OCI-LY3 (cell line): Measurements from ENCODE around the gene VAV3.

Experiments
- H2AFZ ChIP-seq: fragments of 200-600, 300-600 bp; shearing (Covaris generic); 2 replicates; pipeline ENCODE4 v1.6.0; 2014; ENCODE audit warnings: antibody characterized with exemption, low read depth, low read length
- H3K27ac ChIP-seq: fragments of 200-600, 300-600 bp; sonication (generic); 2 replicates; pipeline ENCODE4 v1.5.1; 2014; ENCODE audit warnings: mild to moderate bottlenecking, low read length, moderate library complexity, mixed read lengths
- H3K27me3 ChIP-seq: fragments of 200-600, 300-600 bp; sonication (generic); 2 replicates; pipeline ENCODE4 v1.6.1; 2014; ENCODE audit warnings: low read depth, low read length, mixed read lengths
- H3K36me3 ChIP-seq: fragments of 200-600, 300-600 bp; sonication (generic); replicated peaks from 2 replicates; pipeline ENCODE3; 2014; ENCODE audit warnings: low read depth, low read length, mixed read lengths
- H3K4me1 ChIP-seq: fragments of 300-600, 200-600 bp; sonication (generic); 2 replicates; pipeline ENCODE4 v1.6.1; 2014; ENCODE audit warnings: low read length, mixed read lengths
- H3K4me2 ChIP-seq: fragments of 200-600, 300-600 bp; sonication (generic); 2 replicates; pipeline ENCODE4 v1.6.1; 2014; ENCODE audit warnings: low read length, mixed read lengths
- H3K4me3 ChIP-seq: fragments of 300-600, 200-600 bp; sonication (generic); 2 replicates; pipeline ENCODE4 v1.5.1; 2014; ENCODE audit warnings: antibody characterized with exemption, mild to moderate bottlenecking, low read length, moderate library complexity
- H3K79me2 ChIP-seq: fragments of 300-600, 200-600 bp; shearing (Covaris generic); 2 replicates; pipeline ENCODE4 v1.6.1; 2014; ENCODE audit warnings: mild to moderate bottlenecking, low read length, mixed read lengths
- H3K9ac ChIP-seq: fragments of 300-600, 200-600 bp; shearing (Covaris generic); 2 replicates; pipeline ENCODE4 v1.6.0; 2014; ENCODE audit warnings: mild to moderate bottlenecking, low read length, moderate library complexity
- H3K9me3 ChIP-seq: fragments of 200-600, 300-600 bp; shearing (Covaris generic); 2 replicates; pipeline ENCODE4 v1.6.1; 2014; ENCODE audit warnings: low read length, mixed read lengths; ENCODE audit not compliant: insufficient read depth
- H4K20me1 ChIP-seq: fragments of 200-600, 300-600 bp; sonication (generic); 2 replicates; pipeline ENCODE4 v1.6.1; 2016; ENCODE audit warnings: low read length, mixed read lengths; ENCODE audit not compliant: insufficient read depth
- EZH2phosphoT487 ChIP-seq: fragments of 200-600 bp; shearing (Covaris generic); IDR thresholded peaks from 2 replicates; pipeline ENCODE4 v1.6.1; 2018; ENCODE audit warnings: antibody characterized with exemption, mixed run types, low read depth
- TF ChIP-seq, protein P1 (sequence below): fragments of 200-600, 300-600 bp; sonication (generic); IDR thresholded peaks from 2 replicates; pipeline ENCODE4 v1.5.1; 2014; ENCODE audit warnings: antibody characterized with exemption, low read length, low read depth

The VAV3 gene

DNA sequence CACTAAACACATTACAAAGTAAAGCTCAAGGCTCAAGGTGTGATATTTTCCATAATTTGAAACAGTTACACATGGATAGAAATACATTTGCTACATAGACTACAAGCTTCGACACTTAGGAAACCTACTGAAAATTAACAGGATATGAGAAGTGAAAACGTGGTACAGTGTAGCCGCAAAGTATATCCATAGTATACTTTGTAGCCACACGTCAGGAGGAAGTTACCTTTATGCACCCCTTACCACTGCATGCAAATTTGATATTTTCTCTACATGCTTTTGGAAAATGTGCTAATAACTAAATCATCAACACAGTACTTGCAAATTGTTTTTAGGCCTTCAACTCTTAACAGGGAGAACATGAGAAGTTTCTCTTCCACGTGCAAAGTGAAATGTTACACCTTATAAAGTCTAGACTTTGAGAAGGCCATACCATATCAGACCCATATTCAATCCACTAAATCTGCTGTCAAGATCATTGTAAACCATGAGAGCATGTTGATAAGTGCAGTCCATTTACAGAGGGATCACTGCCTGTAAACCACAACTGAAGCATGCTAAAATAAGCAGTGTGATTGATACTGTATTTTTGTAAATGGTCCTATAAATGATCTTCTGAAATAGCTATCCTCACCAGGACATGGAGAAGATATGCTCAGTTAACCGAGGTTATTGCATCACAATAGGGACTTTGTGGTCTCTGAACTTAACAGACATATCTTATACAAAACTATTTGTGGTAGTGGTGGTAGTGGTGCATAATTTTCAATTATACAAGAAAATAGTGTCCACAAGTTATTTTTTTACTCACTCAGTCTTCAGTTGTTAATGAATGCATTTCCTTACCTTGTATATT is 64.7 kb downstream of the VAV3 start:
- Histone ChIP-seq H3K36me3 (no peaks in the 10 kb centered on the region), H3K9ac (no peak overlapping the region), H3K4me3 (no peak overlapping the region), H3K79me2 (no peaks in the 10 kb centered on the region), H3K27me3 (no peaks in the 10 kb centered on the region), H3K27ac (no peak overlapping the region), H3K4me2 (peak overlapping the region; percentile 27; the same call in 1 of the 2 replicates), H3K4me1 (peaks cover 25% of the 10 kb centered on the region), H3K9me3 (no peaks in the 10 kb centered on the region), H4K20me1 (no peaks in the 10 kb centered on the region), H2AFZ (no peak overlapping the region)
- TF ChIP-seq, protein P1, sequence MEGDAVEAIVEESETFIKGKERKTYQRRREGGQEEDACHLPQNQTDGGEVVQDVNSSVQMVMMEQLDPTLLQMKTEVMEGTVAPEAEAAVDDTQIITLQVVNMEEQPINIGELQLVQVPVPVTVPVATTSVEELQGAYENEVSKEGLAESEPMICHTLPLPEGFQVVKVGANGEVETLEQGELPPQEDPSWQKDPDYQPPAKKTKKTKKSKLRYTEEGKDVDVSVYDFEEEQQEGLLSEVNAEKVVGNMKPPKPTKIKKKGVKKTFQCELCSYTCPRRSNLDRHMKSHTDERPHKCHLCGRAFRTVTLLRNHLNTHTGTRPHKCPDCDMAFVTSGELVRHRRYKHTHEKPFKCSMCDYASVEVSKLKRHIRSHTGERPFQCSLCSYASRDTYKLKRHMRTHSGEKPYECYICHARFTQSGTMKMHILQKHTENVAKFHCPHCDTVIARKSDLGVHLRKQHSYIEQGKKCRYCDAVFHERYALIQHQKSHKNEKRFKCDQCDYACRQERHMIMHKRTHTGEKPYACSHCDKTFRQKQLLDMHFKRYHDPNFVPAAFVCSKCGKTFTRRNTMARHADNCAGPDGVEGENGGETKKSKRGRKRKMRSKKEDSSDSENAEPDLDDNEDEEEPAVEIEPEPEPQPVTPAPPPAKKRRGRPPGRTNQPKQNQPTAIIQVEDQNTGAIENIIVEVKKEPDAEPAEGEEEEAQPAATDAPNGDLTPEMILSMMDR = no peak
- TF ChIP-seq EZH2phosphoT487 = no peak

GRCh38 chr1:107899655-107900054 is 65.3 kb downstream of the VAV3 start:
- H3K79me2 ChIP-seq = no peaks in the 10 kb centered on the region
- H4K20me1 ChIP-seq = no peaks in the 10 kb centered on the region
- no peak overlapping the region for H3K27ac ChIP-seq
- no peaks in the 10 kb centered on the region for H3K9me3 ChIP-seq
- no peak overlapping the region for H3K9ac ChIP-seq
- peaks cover 25% of the 10 kb centered on the region for H3K4me1 ChIP-seq
- no peaks in the 10 kb centered on the region for H3K36me3 ChIP-seq
- peak overlapping the region; percentile 27; the same call in 1 of the 2 replicates for H3K4me2 ChIP-seq
- TF ChIP-seq, protein P1 = no peak
- TF ChIP-seq EZH2phosphoT487 = no peak
- no peaks in the 10 kb centered on the region for H3K27me3 ChIP-seq
- H2AFZ ChIP-seq = no peak overlapping the region
- H3K4me3 ChIP-seq = no peak overlapping the region

GRCh38 chr1:107897438-107898345 is 67.3 kb downstream of the VAV3 start:
- Histone ChIP-seq H4K20me1 (no peaks in the 10 kb centered on the region), H2AFZ (peak overlapping the region; percentile 84; the same call in 1 of the 2 replicates), H3K27me3 (no peaks in the 10 kb centered on the region), H3K4me3 (peak overlapping the region; percentile 21), H3K9ac (no peak overlapping the region), H3K36me3 (no peaks in the 10 kb centered on the region), H3K27ac (no peak overlapping the region), H3K79me2 (no peaks in the 10 kb centered on the region), H3K4me1 (peaks cover 31% of the 10 kb centered on the region), H3K9me3 (no peaks in the 10 kb centered on the region), H3K4me2 (peak overlapping the region; percentile 38)
- TF ChIP-seq EZH2phosphoT487 = no peak
- TF ChIP-seq, protein P1 = peak; percentile 40

GRCh38 chr1:107896936-107897335 is 68.0 kb downstream of the VAV3 start:
- no peak overlapping the region for H3K9ac ChIP-seq
- peak overlapping the region; percentile 38; the same call in 1 of the 2 replicates for H3K4me2 ChIP-seq
- H3K79me2 ChIP-seq = no peaks in the 10 kb centered on the region
- 0 out of 2 replicates have a peak overlapping the region, but pooled peaks have one; percentile 21 for H3K4me3 ChIP-seq
- H4K20me1 ChIP-seq = no peaks in the 10 kb centered on the region
- H3K4me1 ChIP-seq = peaks cover 31% of the 10 kb centered on the region
- H3K27me3 ChIP-seq = no peaks in the 10 kb centered on the region
- H3K36me3 ChIP-seq = no peaks in the 10 kb centered on the region
- H3K9me3 ChIP-seq = no peaks in the 10 kb centered on the region
- H2AFZ ChIP-seq = peak overlapping the region; percentile 84; the same call in 1 of the 2 replicates
- TF ChIP-seq, protein P1 = no peak
- TF ChIP-seq EZH2phosphoT487 = no peak
- no peak overlapping the region for H3K27ac ChIP-seq
